ENCODE results near the gene NAALAD2. TPM values are rescaled to one million over a fixed set of nuclear protein-coding genes. Genes with fewer than 3 reads are reported as not detected.

Gene NAALAD2
- total and polyA plus RNA-seq, 2 of the 8 experiments (the other 6 are each of a cell fraction or from before 2014, with no cell fraction given): 2.6 to 3.9 TPM

- peak in 1 of 2 experiments; percentile 35; a peak in 1 of 4 replicates for TF ChIP-seq HDAC2 (IDR thresholded peaks at IDR 0.05; ENCODE audit: borderline replicate concordance in 1 of 2, low read depth in 2 of 2, low read length in 2 of 2)
- TF ChIP-seq CBX8 (IDR thresholded peaks at IDR 0.05; ENCODE audit: borderline replicate concordance, low read depth, low read length): no peak
- TF ChIP-seq TAF7 (optimal IDR thresholded peaks at IDR 0.05; ENCODE audit: borderline replicate concordance, low read depth, low read length): no peak
- peak in 1 of 2 experiments; percentile 68; a peak in 1 of 4 replicates for TF ChIP-seq SIN3A (conservative IDR thresholded peaks at IDR 0.05 in 1 of 2, IDR thresholded peaks at IDR 0.05 in 1 of 2; ENCODE audit: low read depth in 1 of 2, low read length in 2 of 2)
- peak; percentile 72 for TF ChIP-seq NRF1 (IDR thresholded peaks at IDR 0.05; ENCODE audit: low read depth, low read length)
These were observed 88.2 kb downstream of the NAALAD2 start, which contains the start of gene CHORDC1 (continued) for GRCh38 chr11:90222459-90223247.
